Esophagus muscularis mucosa (tissue), 4 donors: ENCODE measurements around the gene IPO4. TPM values are rescaled to one million over a fixed set of nuclear protein-coding genes. Genes with fewer than 3 reads are reported as not detected.
A peak's percentile ranks its signal among the peaks of the same experiment; 100 is the strongest.
"Not testable (repeated sequence)": the region's sequence is repeated elsewhere in the genome, so short reads cannot be mapped to it uniquely, and the experiment has no call there.

Experiments used
- DNase-seq: peaks from one replicate; pipeline ENCODE4 v3.0.0-alpha.2; 2017; ENCODE audit errors: extremely low spot score
- H3K27ac ChIP-seq, 4 donors: fragments of 200-600 bp; sonication (generic); replicated peaks in 1 of 4; 1 replicate in 3 of 4; 2 replicates in 1 of 4; pipeline ENCODE4 v1.5.1; 2016 to 2019; ENCODE audit warnings: mild to moderate bottlenecking in 1 of 4
- H3K27me3 ChIP-seq, 4 donors: fragments of 200-600 bp; sonication (generic); one replicate each; pipeline versions ENCODE4 v1.5.1 to v1.6.0; 2016 to 2019
- H3K36me3 ChIP-seq, 4 donors: fragments of 200-600 bp; sonication (generic); one replicate each; pipeline ENCODE4 v1.5.1; 2016 to 2019
- H3K4me1 ChIP-seq, 4 donors: fragments of 200-600 bp; sonication (generic); one replicate each; pipeline ENCODE4 v1.5.1; 2016 to 2019
- H3K4me3 ChIP-seq, 4 donors: fragments of 200-600 bp; sonication (generic); 1 replicate in 2 of 4; 2 replicates in 2 of 4; pipeline ENCODE4 v1.5.1; 2016 to 2019; ENCODE audit warnings: mild to moderate bottlenecking in 4 of 4, moderate library complexity in 1 of 4
- H3K9me3 ChIP-seq, 4 donors: fragments of 200-600 bp; sonication (generic); 1 replicate in 3 of 4; 2 replicates in 1 of 4; pipeline ENCODE4 v1.5.1; 2016 to 2019
- CTCF ChIP-seq, 3 experiments: fragments of 200-600 bp in 2 of 3; fragments of 450-650 bp in 1 of 3; sonication (generic) in 2 of 3; IDR thresholded peaks; one replicate each; pipeline ENCODE4 v1.5.1; 2017 to 2019; ENCODE audit warnings: antibody characterized with exemption in 3 of 3, mild to moderate bottlenecking in 2 of 3, moderate library complexity in 1 of 3
- EP300 ChIP-seq: sonication (generic); formaldehyde crosslinking; IDR thresholded peaks from one replicate; pipeline ENCODE4 v1.6.1; 2017; ENCODE audit warnings: antibody characterized with exemption
- POLR2A ChIP-seq: fragments of 450-650 bp; IDR thresholded peaks from one replicate; pipeline ENCODE4 v1.6.1; 2017; ENCODE audit warnings: antibody characterized with exemption, moderate library complexity, mild to moderate bottlenecking, low read depth
- POLR2AphosphoS5 ChIP-seq, 2 donors: sonication (generic); formaldehyde crosslinking; IDR thresholded peaks; one replicate each; pipeline ENCODE4 v1.6.1; 2017; ENCODE audit warnings: antibody characterized with exemption in 2 of 2
- WGBS: methylation state at CpG from one replicate; pipeline ENCODE4 v1.1.5; 2018; 5-methylcytosine and 5-hydroxymethylcytosine counted together
- intact Hi-C: fragments of 100-400 bp; cut with DNase I; formaldehyde crosslinking; loops from one replicate; pipeline ENCODE4 v1.15.1; 2023
- total RNA-seq, 4 donors: library from RNA; depleted of rRNA; stranded (reverse); fragments of >200 nt; gene quantifications; one replicate each; pipeline versions ENCODE4 v1.1.0 to v1.2.1, GENCODE V29; 2016

IPO4 gene
- total RNA-seq, 4 donors from 2014 or later: 12.9 to 41.6 (median 25.2) TPM

- H3K4me1 ChIP-seq: peaks cover 4 to 18% (median 7%) of the 10 kb centered on the region in 4 donors
- DNase-seq: no peak
- H3K9me3 ChIP-seq: no peaks in the 10 kb centered on the region
- H3K36me3 ChIP-seq: peaks cover 0 to 19% (median 13%) of the 10 kb centered on the region in 4 donors
- WGBS: 87% methylated on average over 7 of the region's 7 CpGs
- no peak overlapping the region for H3K4me3 ChIP-seq
- no peaks in the 10 kb centered on the region for H3K27me3 ChIP-seq
- H3K27ac ChIP-seq: peak overlapping the region in 2 of 4 donors; percentile 17 to 39
- intact Hi-C loops: no loop called here
- no peak for TF ChIP-seq POLR2AphosphoS5 (IDR thresholded peaks at IDR 0.05)
- TF ChIP-seq CTCF (IDR thresholded peaks at IDR 0.05): no peak
- TF ChIP-seq POLR2A: no peak
- TF ChIP-seq EP300: no peak
These were observed 36.0 kb upstream of the IPO4 start for GRCh38 chr14:24224618-24225071.

GRCh38 chr14:24222987-24223386 is 34.4 kb upstream of the IPO4 start:
- H3K4me1 ChIP-seq: peaks cover 4 to 18% (median 5%) of the 10 kb centered on the region in 4 donors
- intact Hi-C loops, DNase-seq, H3K4me3 ChIP-seq, H3K27ac ChIP-seq, H3K9me3 ChIP-seq, H3K27me3 ChIP-seq: not testable (repeated sequence)
- WGBS: 97% methylated on average over 4 of the region's 4 CpGs
- peaks cover 0 to 19% (median 13%) of the 10 kb centered on the region in 4 donors for H3K36me3 ChIP-seq

- intact Hi-C loops: no loop called here
- H3K4me1 ChIP-seq: peaks cover 13 to 20% (median 15%) of the 10 kb centered on the region in 4 donors
- no peaks in the 10 kb centered on the region for H3K27me3 ChIP-seq
- no peak for TF ChIP-seq POLR2AphosphoS5 (IDR thresholded peaks at IDR 0.05)
- TF ChIP-seq POLR2A: no peak
- TF ChIP-seq EP300: no peak
- TF ChIP-seq CTCF (IDR thresholded peaks at IDR 0.05): no peak
- no peak overlapping the region for H3K27ac ChIP-seq
- 52% methylated on average over 3 of the region's 3 CpGs for WGBS
- DNase-seq: no peak
- H3K36me3 ChIP-seq: peaks cover 0 to 20% (median 11%) of the 10 kb centered on the region in 4 donors
- H3K9me3 ChIP-seq: no peaks in the 10 kb centered on the region
- H3K4me3 ChIP-seq: no peak overlapping the region
These were observed 30.9 kb upstream of the IPO4 start for GRCh38 chr14:24219521-24219920.

- H3K27ac ChIP-seq: no peak overlapping the region
- intact Hi-C loops: no loop called here
- peaks cover 0 to 20% (median 11%) of the 10 kb centered on the region in 4 donors for H3K36me3 ChIP-seq
- H3K4me3 ChIP-seq: no peak overlapping the region
- WGBS: 92% methylated on average over 4 of the region's 4 CpGs
- TF ChIP-seq EP300: no peak
- TF ChIP-seq CTCF (IDR thresholded peaks at IDR 0.05): no peak
- no peak for TF ChIP-seq POLR2A
- no peak for TF ChIP-seq POLR2AphosphoS5 (IDR thresholded peaks at IDR 0.05)
- H3K9me3 ChIP-seq: no peaks in the 10 kb centered on the region
- H3K27me3 ChIP-seq: no peaks in the 10 kb centered on the region
- H3K4me1 ChIP-seq: peaks cover 14 to 23% (median 19%) of the 10 kb centered on the region in 4 donors
- no peak for DNase-seq
These were observed 30.5 kb upstream of the IPO4 start for GRCh38 chr14:24219080-24219479.

DNA sequence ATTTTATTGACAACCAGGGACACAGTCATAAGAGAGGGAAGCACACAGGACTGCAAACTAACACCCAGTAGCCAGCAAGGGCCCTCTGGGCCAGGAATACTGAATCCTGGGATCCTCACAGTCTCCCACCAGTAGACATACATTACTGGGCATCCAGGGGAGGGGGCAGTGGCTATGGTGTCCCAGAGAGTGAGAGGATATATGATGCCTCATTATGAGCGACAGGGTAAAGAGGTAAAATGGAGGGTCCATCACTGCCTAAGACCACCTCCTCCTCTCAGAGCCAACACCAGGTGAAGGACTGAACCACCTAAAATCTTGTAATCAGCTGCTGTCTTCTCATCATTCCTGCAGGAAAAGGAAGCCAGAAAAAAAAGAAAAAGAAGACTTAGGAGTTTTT is 28.3 kb upstream of the IPO4 start:
- H3K4me3 ChIP-seq, H3K27me3 ChIP-seq, intact Hi-C loops, H3K9me3 ChIP-seq, DNase-seq: not testable (repeated sequence)
- Histone ChIP-seq H3K27ac (peak overlapping the region in 2 of 4 donors; percentile 97 to 99), H3K36me3 (peaks cover 0 to 20% (median 11%) of the 10 kb centered on the region in 4 donors), H3K4me1 (peaks cover 26 to 36% (median 35%) of the 10 kb centered on the region in 4 donors)
- 84% methylated on average over 1 of the region's 1 CpG for whole genome bisulfite sequencing

- 78% methylated on average over 2 of the region's 2 CpGs for WGBS
These were observed 27.7 kb upstream of the IPO4 start for GRCh38 chr14:24216345-24216699.

More at GRCh38 chr14:24216345-24216699, 27.7 kb upstream of the IPO4 start:
- Histone ChIP-seq H3K4me3 (peak overlapping the region; percentile 63 to 78 (median 73)), H3K9me3 (no peaks in the 10 kb centered on the region), H3K27ac (peak overlapping the region; percentile 92 to 99 (median 96)), H3K4me1 (peaks cover 26 to 42% (median 40%) of the 10 kb centered on the region in 4 donors), H3K36me3 (peaks cover 0 to 22% (median 14%) of the 10 kb centered on the region in 4 donors), H3K27me3 (peaks cover 0 to 6% (median 0%) of the 10 kb centered on the region in 4 donors)
- intact Hi-C loops: no loop called here
- TF ChIP-seq POLR2A (no peak), POLR2AphosphoS5 (IDR thresholded peaks at IDR 0.05) (no peak), EP300 (no peak), CTCF (IDR thresholded peaks at IDR 0.05) (no peak)
- no peak for DNase-seq
